ENCODE data around the gene TMEM132D. TPM values are rescaled to one million over a fixed set of nuclear protein-coding genes. Genes with fewer than 3 reads are reported as not detected.

The TMEM132D gene
- total RNA-seq, 4 donors from 2014 or later = not detected

- ATAC-seq (ENCODE audit: low FRiP score) (no peak), DNase-seq (ENCODE audit: low spot score) (no peak)
- TF ChIP-seq, protein P1, sequence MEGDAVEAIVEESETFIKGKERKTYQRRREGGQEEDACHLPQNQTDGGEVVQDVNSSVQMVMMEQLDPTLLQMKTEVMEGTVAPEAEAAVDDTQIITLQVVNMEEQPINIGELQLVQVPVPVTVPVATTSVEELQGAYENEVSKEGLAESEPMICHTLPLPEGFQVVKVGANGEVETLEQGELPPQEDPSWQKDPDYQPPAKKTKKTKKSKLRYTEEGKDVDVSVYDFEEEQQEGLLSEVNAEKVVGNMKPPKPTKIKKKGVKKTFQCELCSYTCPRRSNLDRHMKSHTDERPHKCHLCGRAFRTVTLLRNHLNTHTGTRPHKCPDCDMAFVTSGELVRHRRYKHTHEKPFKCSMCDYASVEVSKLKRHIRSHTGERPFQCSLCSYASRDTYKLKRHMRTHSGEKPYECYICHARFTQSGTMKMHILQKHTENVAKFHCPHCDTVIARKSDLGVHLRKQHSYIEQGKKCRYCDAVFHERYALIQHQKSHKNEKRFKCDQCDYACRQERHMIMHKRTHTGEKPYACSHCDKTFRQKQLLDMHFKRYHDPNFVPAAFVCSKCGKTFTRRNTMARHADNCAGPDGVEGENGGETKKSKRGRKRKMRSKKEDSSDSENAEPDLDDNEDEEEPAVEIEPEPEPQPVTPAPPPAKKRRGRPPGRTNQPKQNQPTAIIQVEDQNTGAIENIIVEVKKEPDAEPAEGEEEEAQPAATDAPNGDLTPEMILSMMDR (IDR thresholded peaks at IDR 0.05) = no peak
These were observed 657.2 kb downstream of the TMEM132D start for GRCh38 chr12:129246630-129247029.

GRCh38 chr12:129245769-129246168 is 658.1 kb downstream of the TMEM132D start:
- DNase-seq (ENCODE audit: low spot score) (no peak), ATAC-seq (ENCODE audit: low FRiP score) (no peak)
- TF ChIP-seq, protein P1 (IDR thresholded peaks at IDR 0.05) = no peak

DNA sequence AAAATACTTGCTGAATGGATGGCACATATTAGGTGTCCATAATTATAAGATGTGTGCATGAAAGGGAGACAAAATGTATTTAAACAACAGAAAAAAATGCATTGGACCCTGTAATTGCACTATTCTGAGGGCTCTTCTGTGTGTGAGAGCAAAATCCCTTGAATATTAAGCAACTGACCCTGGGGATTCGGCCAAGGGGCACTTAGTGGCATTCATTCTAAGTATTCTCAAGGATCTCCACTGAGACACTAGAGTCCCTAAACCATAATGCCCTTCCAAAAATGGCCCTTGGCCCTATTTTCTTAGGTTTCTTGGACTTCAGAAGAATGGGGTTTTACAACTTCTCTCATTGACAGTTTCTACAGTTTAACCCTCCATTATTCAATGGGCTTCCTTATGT is 662.0 kb downstream of the TMEM132D start:
- DNase-seq (ENCODE audit: low spot score) (no peak), ATAC-seq (ENCODE audit: low FRiP score) (no peak)
- TF ChIP-seq, protein P1 (IDR thresholded peaks at IDR 0.05) = no peak

GRCh38 chr12:129237881-129238280 is 665.9 kb downstream of the TMEM132D start:
- ATAC-seq (ENCODE audit: low FRiP score) = no peak
- no peak for DNase-seq (ENCODE audit: low spot score)
- TF ChIP-seq, protein P1 (IDR thresholded peaks at IDR 0.05) = no peak

GRCh38 chr12:129234209-129234608 is 669.6 kb downstream of the TMEM132D start:
- DNase-seq (ENCODE audit: low spot score) (no peak), ATAC-seq (ENCODE audit: low FRiP score) (no peak)
- TF ChIP-seq, protein P1 (IDR thresholded peaks at IDR 0.05) = no peak

DNA sequence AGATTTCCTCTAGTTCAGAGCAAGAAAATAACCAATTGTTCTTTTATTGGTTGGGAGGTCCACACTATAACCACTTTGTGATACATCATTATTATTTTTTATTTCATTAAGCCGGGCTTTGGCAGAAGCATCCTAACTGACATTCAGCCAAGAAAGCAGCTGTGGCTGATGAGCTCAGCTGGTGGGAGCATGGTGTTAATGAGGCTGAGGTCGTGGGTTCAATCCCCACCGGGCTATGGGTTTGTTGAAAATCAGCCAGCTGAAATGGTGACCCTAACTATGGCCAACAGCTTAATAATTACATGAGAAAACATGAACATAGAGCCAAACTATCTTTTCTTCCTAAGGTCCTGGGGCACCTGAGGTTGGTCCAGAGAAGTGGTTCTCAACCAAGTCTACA is 672.3 kb downstream of the TMEM132D start:
- DNase-seq (ENCODE audit: low spot score) (no peak), ATAC-seq (ENCODE audit: low FRiP score) (no peak)
- TF ChIP-seq, protein P1 (IDR thresholded peaks at IDR 0.05) = no peak

- TF ChIP-seq, protein P1 (IDR thresholded peaks at IDR 0.05) = no peak
- ATAC-seq (ENCODE audit: low FRiP score) (no peak), DNase-seq (ENCODE audit: low spot score) (no peak)
These were observed 672.8 kb downstream of the TMEM132D start for GRCh38 chr12:129230995-129231394.

Measured in omental fat pad (tissue), 4 donors.